Measurements from ENCODE around the gene IGF2BP2.
"Not testable (repeated sequence)": the region's sequence is repeated elsewhere in the genome, so short reads cannot be mapped to it uniquely, and the experiment has no call there.

IGF2BP2 gene

GRCh38 chr3:185825006-185825638, at the start of gene IGF2BP2:
Gene IGF2BP2 (minus strand): TSS chr3:185825042. CDS start chr3:185824960, 82 bp downstream.
- peak in 3 of 58 donors; percentile 7 to 20 (median 10) for DNase-seq

- DNase-seq: no peak
Measured at GRCh38 chr3:185874119-185874518, 49.3 kb upstream of the IGF2BP2 start.

GRCh38 chr3:185867650-185868049, 42.8 kb upstream of the IGF2BP2 start:
- DNase-seq: no peak

- DNase-seq: no peak
Measured at GRCh38 chr3:185866995-185867394, 42.2 kb upstream of the IGF2BP2 start.

- DNase-seq: no peak
Measured at GRCh38 chr3:185866555-185866954, 41.7 kb upstream of the IGF2BP2 start.

- DNase-seq: no peak
Measured at GRCh38 chr3:185865247-185865646, 40.4 kb upstream of the IGF2BP2 start.

- DNase-seq: no peak
Measured at GRCh38 chr3:185864767-185865166, 39.9 kb upstream of the IGF2BP2 start.

- DNase-seq: no peak
Measured at GRCh38 chr3:185862920-185863319, 38.1 kb upstream of the IGF2BP2 start.

- DNase-seq: no peak
Measured at GRCh38 chr3:185859294-185859972, 34.6 kb upstream of the IGF2BP2 start.

- DNase-seq: no peak
Measured at GRCh38 chr3:185858502-185859225, 33.8 kb upstream of the IGF2BP2 start.

GRCh38 chr3:185857208-185857607, 32.4 kb upstream of the IGF2BP2 start:
- no peak for DNase-seq

GRCh38 chr3:185856652-185857051, 31.8 kb upstream of the IGF2BP2 start:
- no peak for DNase-seq

- DNase-seq: not testable (repeated sequence)
Measured at GRCh38 chr3:185853771-185854170, 28.9 kb upstream of the IGF2BP2 start.

- DNase-seq: no peak
Measured at GRCh38 chr3:185852635-185853034, 27.8 kb upstream of the IGF2BP2 start.

- DNase-seq: no peak
Measured at GRCh38 chr3:185851959-185852358, 27.1 kb upstream of the IGF2BP2 start.

GRCh38 chr3:185851046-185851445, 26.2 kb upstream of the IGF2BP2 start:
- no peak for DNase-seq

GRCh38 chr3:185847506-185847905, 22.7 kb upstream of the IGF2BP2 start:
- no peak for DNase-seq

GRCh38 chr3:185846037-185846436, 21.2 kb upstream of the IGF2BP2 start:
- DNase-seq: no peak

GRCh38 chr3:185844051-185844450, 19.2 kb upstream of the IGF2BP2 start:
- DNase-seq: no peak

GRCh38 chr3:185843635-185844034, 18.8 kb upstream of the IGF2BP2 start:
- no peak for DNase-seq

GRCh38 chr3:185843126-185843525, 18.3 kb upstream of the IGF2BP2 start:
- DNase-seq: no peak

GRCh38 chr3:185842241-185842640, 17.4 kb upstream of the IGF2BP2 start:
- DNase-seq: no peak

Measured in anterior cingulate cortex (tissue), 58 donors.